Mesenchymal stem cell (in vitro differentiated cells and primary cell): ENCODE measurements around the gene DNER. TPM values are rescaled to one million over a fixed set of nuclear protein-coding genes. Genes with fewer than 3 reads are reported as not detected.
"Not testable (repeated sequence)": the region's sequence is repeated elsewhere in the genome, so short reads cannot be mapped to it uniquely, and the experiment has no call there.

Source experiments
- DNase-seq: peaks from one replicate; pipeline ENCODE4 v3.0.0-alpha.2; 2013
- H2AFZ ChIP-seq: one replicate; pipeline ENCODE4 v1.6.1; 2013; ENCODE audit warnings: low read depth, mild to moderate bottlenecking, control low read depth, inconsistent platforms, low read length, moderate library complexity
- H2AK5ac ChIP-seq: 2 replicates; pipeline ENCODE4 v1.6.1; 2013; ENCODE audit warnings: low read length, moderate library complexity, mild to moderate bottlenecking, inconsistent platforms; ENCODE audit not compliant: severe bottlenecking
- H2BK120ac ChIP-seq: one replicate; pipeline ENCODE4 v1.6.1; 2013; ENCODE audit warnings: low read depth, mild to moderate bottlenecking, inconsistent platforms, low read length, moderate library complexity
- H2BK12ac ChIP-seq, 2 experiments: one replicate each; pipeline ENCODE4 v1.6.1; 2013; ENCODE audit warnings: inconsistent platforms in 2 of 2, low read length in 2 of 2, mild to moderate bottlenecking in 2 of 2, moderate library complexity in 2 of 2, control low read depth in 1 of 2
- H2BK15ac ChIP-seq: one replicate; pipeline ENCODE4 v1.6.1; 2013; ENCODE audit warnings: mild to moderate bottlenecking, low read depth, inconsistent platforms; ENCODE audit not compliant: poor library complexity, severe bottlenecking
- H2BK5ac ChIP-seq: 2 replicates; pipeline ENCODE4 v1.6.1; 2013; ENCODE audit warnings: low read depth, mild to moderate bottlenecking, low read length, control low read depth, inconsistent platforms; ENCODE audit not compliant: poor library complexity, severe bottlenecking
- H3K14ac ChIP-seq, 2 experiments: one replicate each; pipeline ENCODE4 v1.6.1; 2013; ENCODE audit warnings: inconsistent platforms in 2 of 2, low read length in 2 of 2, control low read depth in 1 of 2, mild to moderate bottlenecking in 1 of 2, moderate library complexity in 1 of 2
- H3K18ac ChIP-seq, 2 experiments: one replicate each; pipeline ENCODE4 v1.6.1; 2013; ENCODE audit warnings: inconsistent platforms in 2 of 2, low read length in 2 of 2, control low read depth in 1 of 2, low read depth in 1 of 2, mild to moderate bottlenecking in 1 of 2
- H3K23ac ChIP-seq, 2 experiments: one replicate each; pipeline ENCODE4 v1.6.1; 2013; ENCODE audit warnings: inconsistent platforms in 2 of 2, low read length in 2 of 2, mild to moderate bottlenecking in 2 of 2, moderate library complexity in 2 of 2, control low read depth in 1 of 2
- H3K27ac ChIP-seq: 2 replicates; pipeline ENCODE4 v1.5.1; 2013; ENCODE audit warnings: mild to moderate bottlenecking, moderate library complexity, low read length, control low read depth, inconsistent platforms; ENCODE audit not compliant: poor library complexity, severe bottlenecking
- H3K27me3 ChIP-seq, 2 experiments: 2 replicates each; pipeline versions ENCODE4 v1.6.1 to v1.7.0; 2013; ENCODE audit warnings: low read length in 2 of 2, mild to moderate bottlenecking in 2 of 2, moderate library complexity in 2 of 2, control low read depth in 1 of 2, inconsistent platforms in 1 of 2; ENCODE audit not compliant: control insufficient read depth in 1 of 2, insufficient read depth in 1 of 2
- H3K36me3 ChIP-seq, 2 experiments: 2 replicates each; pipeline versions ENCODE4 v1.6.1 to v1.7.0; 2013; ENCODE audit warnings: low read length in 2 of 2, control low read depth in 1 of 2, inconsistent platforms in 1 of 2, low read depth in 1 of 2, mild to moderate bottlenecking in 1 of 2; ENCODE audit not compliant: insufficient read depth in 2 of 2, control insufficient read depth in 1 of 2
- H3K4ac ChIP-seq, 2 experiments: one replicate each; pipeline ENCODE4 v1.6.1; 2013; ENCODE audit warnings: inconsistent platforms in 2 of 2, low read length in 2 of 2, mild to moderate bottlenecking in 2 of 2, moderate library complexity in 2 of 2, control low read depth in 1 of 2, low read depth in 1 of 2
- H3K4me1 ChIP-seq: 2 replicates; pipeline ENCODE4 v1.6.1; 2013; ENCODE audit warnings: low read depth, low read length, control low read depth; ENCODE audit not compliant: control insufficient read depth, insufficient read depth
- H3K4me2 ChIP-seq: 2 replicates; pipeline ENCODE4 v1.6.1; 2013; ENCODE audit warnings: low read length, mild to moderate bottlenecking, inconsistent platforms; ENCODE audit not compliant: poor library complexity, severe bottlenecking
- H3K4me3 ChIP-seq, 2 experiments: 2 replicates each; pipeline versions ENCODE4 v1.5.1 to v1.7.0; 2013; ENCODE audit warnings: low read length in 2 of 2, mild to moderate bottlenecking in 2 of 2, control low read depth in 1 of 2, low read depth in 1 of 2; ENCODE audit not compliant: insufficient read depth in 1 of 2
- H3K79me1 ChIP-seq: replicated peaks from 2 replicates; pipeline ENCODE4 v1.6.1; 2013; ENCODE audit warnings: mild to moderate bottlenecking, control low read depth, low read length, inconsistent platforms; ENCODE audit not compliant: poor library complexity, severe bottlenecking
- H3K9ac ChIP-seq: 2 replicates; pipeline ENCODE4 v1.7.0; 2013; ENCODE audit warnings: mild to moderate bottlenecking, low read length, moderate library complexity
- H3K9me3 ChIP-seq: 2 replicates; pipeline ENCODE4 v1.7.0; 2013; ENCODE audit warnings: mild to moderate bottlenecking, low read length; ENCODE audit not compliant: control insufficient read depth
- H4K8ac ChIP-seq: one replicate; pipeline ENCODE4 v1.6.1; 2013; ENCODE audit warnings: inconsistent platforms, mild to moderate bottlenecking, low read length, moderate library complexity
- H4K91ac ChIP-seq: one replicate; pipeline ENCODE4 v1.6.1; 2013; ENCODE audit warnings: mild to moderate bottlenecking, low read length, inconsistent platforms
- WGBS: methylation state at CpG from one replicate; pipeline ENCODE4 v1.1.7; 2013; ENCODE audit warnings: mixed read lengths; 5-methylcytosine and 5-hydroxymethylcytosine counted together
- polyA plus RNA-seq, 2 experiments: library from polyadenylated mRNA; stranded (reverse); fragments of 200-250 nt; gene quantifications; one replicate each; pipeline ENCODE4 v1.2.3, GENCODE V29; 2013

DNER gene
- 0.01 TPM for polyA plus RNA-seq (2013, experiment 1 of 2)
- not detected for polyA plus RNA-seq (2013, experiment 2 of 2)

- Histone ChIP-seq H3K79me1 (no peaks in the 10 kb centered on the region), H4K8ac (no peak within 1 kb of the TSS), H3K4me3 (peak within 1 kb of the TSS; percentile 56 to 73), H2BK120ac (no peak within 1 kb of the TSS), H3K27ac (no peak within 1 kb of the TSS), H3K4me2 (peak within 1 kb of the TSS; percentile 87), H3K23ac (no peak within 1 kb of the TSS), H3K27me3 (peaks cover 73 to 83% of the 10 kb centered on the region in 2 experiments), H3K18ac (no peak within 1 kb of the TSS), H4K91ac (no peak within 1 kb of the TSS), H3K36me3 (no peaks in the 10 kb centered on the region), H2AFZ (no peak within 1 kb of the TSS), H3K4me1 (peaks cover 22% of the 10 kb centered on the region), H2BK5ac (no peak within 1 kb of the TSS), H2BK15ac (no peak within 1 kb of the TSS), H3K14ac (no peak within 1 kb of the TSS), H2BK12ac (no peak within 1 kb of the TSS), H2AK5ac (no peak within 1 kb of the TSS), H3K4ac (no peak within 1 kb of the TSS), H3K9me3 (no peaks in the 10 kb centered on the region), H3K9ac (no peak within 1 kb of the TSS)
- 0% methylated on average over 38 of the region's 84 CpGs for WGBS
- no peak for DNase-seq
These were observed at the start of gene DNER for GRCh38 chr2:229714080-229714735. DNER (minus strand) TSS chr2:229714555; CDS start chr2:229714423, 132 bp downstream.

- H2BK5ac ChIP-seq = no peak overlapping the region
- H3K18ac ChIP-seq = no peak overlapping the region
- DNase-seq = no peak
- H4K8ac ChIP-seq = no peak overlapping the region
- no peak overlapping the region for H3K4ac ChIP-seq
- no peaks in the 10 kb centered on the region for H3K4me1 ChIP-seq
- no peak overlapping the region for H2AK5ac ChIP-seq
- H3K4me2 ChIP-seq = no peak overlapping the region
- H3K9me3 ChIP-seq = no peaks in the 10 kb centered on the region
- H4K91ac ChIP-seq = no peak overlapping the region
- H3K23ac ChIP-seq = no peak overlapping the region
- H3K36me3 ChIP-seq = peaks cover 10 to 47% of the 10 kb centered on the region in 2 experiments
- H2BK12ac ChIP-seq = no peak overlapping the region
- no peak overlapping the region for H2BK120ac ChIP-seq
- no peak overlapping the region for H2BK15ac ChIP-seq
- no peak overlapping the region for H3K4me3 ChIP-seq
- H3K79me1 ChIP-seq = no peaks in the 10 kb centered on the region
- H3K27me3 ChIP-seq = no peaks in the 10 kb centered on the region
- no peak overlapping the region for H3K9ac ChIP-seq
- WGBS = 83% methylated on average over 1 of the region's 1 CpG
- H3K14ac ChIP-seq = no peak overlapping the region
- no peak overlapping the region for H3K27ac ChIP-seq
- no peak overlapping the region for H2AFZ ChIP-seq
These were observed 47.3 kb upstream of the DNER start for GRCh38 chr2:229761663-229762062.

GRCh38 chr2:229757462-229757861, 43.1 kb upstream of the DNER start:
- H3K27me3 ChIP-seq, H3K27ac ChIP-seq, H2BK15ac ChIP-seq, H3K79me1 ChIP-seq, H3K4me3 ChIP-seq, H3K14ac ChIP-seq, H2BK5ac ChIP-seq, H3K9ac ChIP-seq, H3K9me3 ChIP-seq, H2BK12ac ChIP-seq, H2BK120ac ChIP-seq, H4K91ac ChIP-seq, H3K4me2 ChIP-seq, H3K4ac ChIP-seq, H3K23ac ChIP-seq, H3K36me3 ChIP-seq, H2AK5ac ChIP-seq, H4K8ac ChIP-seq, DNase-seq, H3K18ac ChIP-seq, H2AFZ ChIP-seq, H3K4me1 ChIP-seq: not testable (repeated sequence)
- WGBS = 100% methylated on average over 8 of the region's 10 CpGs

- Histone ChIP-seq H3K4me1 (no peaks in the 10 kb centered on the region), H3K4ac (no peak overlapping the region), H2AFZ (no peak overlapping the region), H3K23ac (no peak overlapping the region), H4K8ac (no peak overlapping the region), H2BK5ac (no peak overlapping the region), H3K18ac (no peak overlapping the region), H2BK15ac (no peak overlapping the region), H3K4me3 (no peak overlapping the region), H3K27me3 (no peaks in the 10 kb centered on the region), H2BK120ac (no peak overlapping the region), H4K91ac (no peak overlapping the region), H3K9ac (no peak overlapping the region), H3K27ac (no peak overlapping the region), H3K79me1 (no peaks in the 10 kb centered on the region), H2AK5ac (no peak overlapping the region), H3K4me2 (no peak overlapping the region), H3K9me3 (no peaks in the 10 kb centered on the region), H2BK12ac (no peak overlapping the region), H3K14ac (no peak overlapping the region), H3K36me3 (peaks cover 0 to 3% of the 10 kb centered on the region in 2 experiments)
- 97% methylated on average over 5 of the region's 11 CpGs for WGBS
- no peak for DNase-seq
These were observed 38.8 kb upstream of the DNER start for GRCh38 chr2:229752970-229753729.
